ENCODE measurements around the gene HRG. TPM values are rescaled to one million over a fixed set of nuclear protein-coding genes. Genes with fewer than 3 reads are reported as not detected.

Gene HRG
- total RNA-seq, 1 donor = not detected

GRCh38 chr3:186643493-186643892, 22.3 kb upstream of the HRG start:
- H3K9me3 ChIP-seq (ENCODE audit: low read depth, low read length) = no peaks in the 10 kb centered on the region
- H4K20me1 ChIP-seq (ENCODE audit: insufficient read depth, low read length) = no peaks in the 10 kb centered on the region
- no peaks in the 10 kb centered on the region for H3K79me2 ChIP-seq (ENCODE audit: insufficient read depth, low read length)
- H3K27ac ChIP-seq (ENCODE audit: low read depth, low read length) = no peak overlapping the region
- H3K4me3 ChIP-seq (ENCODE audit: insufficient read depth, low read length) = no peak overlapping the region
- H3K4me2 ChIP-seq (ENCODE audit: insufficient read depth, low read length) = no peak overlapping the region
- no peaks in the 10 kb centered on the region for H3K4me1 ChIP-seq (ENCODE audit: insufficient read depth, low read length)
- no peak for TF ChIP-seq CTCF (IDR thresholded peaks at IDR 0.05; ENCODE audit: extremely low read depth, low read depth, low read length)
- H2AFZ ChIP-seq (ENCODE audit: low read length) = no peak overlapping the region
- DNase-seq (ENCODE audit: insufficient read length, low spot score, missing footprints) = no peak
- no peaks in the 10 kb centered on the region for H3K36me3 ChIP-seq (ENCODE audit: insufficient read depth, low read length)
- peaks cover 15% of the 10 kb centered on the region for H3K27me3 ChIP-seq (ENCODE audit: insufficient read depth, low read length)

- no peak for TF ChIP-seq CTCF (IDR thresholded peaks at IDR 0.05; ENCODE audit: extremely low read depth, low read depth, low read length)
- no peaks in the 10 kb centered on the region for H3K4me1 ChIP-seq (ENCODE audit: insufficient read depth, low read length)
- DNase-seq (ENCODE audit: insufficient read length, low spot score, missing footprints) = no peak
- H3K27ac ChIP-seq (ENCODE audit: low read depth, low read length) = no peak overlapping the region
- H3K36me3 ChIP-seq (ENCODE audit: insufficient read depth, low read length) = no peaks in the 10 kb centered on the region
- H3K4me3 ChIP-seq (ENCODE audit: insufficient read depth, low read length) = no peak overlapping the region
- no peaks in the 10 kb centered on the region for H3K79me2 ChIP-seq (ENCODE audit: insufficient read depth, low read length)
- no peaks in the 10 kb centered on the region for H4K20me1 ChIP-seq (ENCODE audit: insufficient read depth, low read length)
- H3K9me3 ChIP-seq (ENCODE audit: low read depth, low read length) = no peaks in the 10 kb centered on the region
- no peak overlapping the region for H3K4me2 ChIP-seq (ENCODE audit: insufficient read depth, low read length)
- peaks cover 15% of the 10 kb centered on the region for H3K27me3 ChIP-seq (ENCODE audit: insufficient read depth, low read length)
- H2AFZ ChIP-seq (ENCODE audit: low read length) = no peak overlapping the region
Measured at GRCh38 chr3:186644683-186645082, 21.1 kb upstream of the HRG start.

- no peak overlapping the region for H3K27ac ChIP-seq (ENCODE audit: low read depth, low read length)
- H3K79me2 ChIP-seq (ENCODE audit: insufficient read depth, low read length) = no peaks in the 10 kb centered on the region
- H4K20me1 ChIP-seq (ENCODE audit: insufficient read depth, low read length) = no peaks in the 10 kb centered on the region
- no peak overlapping the region for H2AFZ ChIP-seq (ENCODE audit: low read length)
- no peaks in the 10 kb centered on the region for H3K9me3 ChIP-seq (ENCODE audit: low read depth, low read length)
- no peaks in the 10 kb centered on the region for H3K4me1 ChIP-seq (ENCODE audit: insufficient read depth, low read length)
- H3K36me3 ChIP-seq (ENCODE audit: insufficient read depth, low read length) = no peaks in the 10 kb centered on the region
- no peak for DNase-seq (ENCODE audit: insufficient read length, low spot score, missing footprints)
- TF ChIP-seq CTCF (IDR thresholded peaks at IDR 0.05; ENCODE audit: extremely low read depth, low read depth, low read length) = no peak
- H3K4me3 ChIP-seq (ENCODE audit: insufficient read depth, low read length) = no peak overlapping the region
- no peak overlapping the region for H3K4me2 ChIP-seq (ENCODE audit: insufficient read depth, low read length)
- H3K27me3 ChIP-seq (ENCODE audit: insufficient read depth, low read length) = peaks cover 15% of the 10 kb centered on the region
Measured at GRCh38 chr3:186646106-186646505, 19.7 kb upstream of the HRG start.

GRCh38 chr3:186646841-186647240, 19.0 kb upstream of the HRG start:
- H3K4me1 ChIP-seq (ENCODE audit: insufficient read depth, low read length) = no peaks in the 10 kb centered on the region
- H3K9me3 ChIP-seq (ENCODE audit: low read depth, low read length) = no peaks in the 10 kb centered on the region
- no peak overlapping the region for H3K27ac ChIP-seq (ENCODE audit: low read depth, low read length)
- no peaks in the 10 kb centered on the region for H3K79me2 ChIP-seq (ENCODE audit: insufficient read depth, low read length)
- no peak overlapping the region for H2AFZ ChIP-seq (ENCODE audit: low read length)
- H3K36me3 ChIP-seq (ENCODE audit: insufficient read depth, low read length) = no peaks in the 10 kb centered on the region
- no peak overlapping the region for H3K4me3 ChIP-seq (ENCODE audit: insufficient read depth, low read length)
- DNase-seq (ENCODE audit: insufficient read length, low spot score, missing footprints) = no peak
- no peak overlapping the region for H3K4me2 ChIP-seq (ENCODE audit: insufficient read depth, low read length)
- peaks cover 14% of the 10 kb centered on the region for H3K27me3 ChIP-seq (ENCODE audit: insufficient read depth, low read length)
- TF ChIP-seq CTCF (IDR thresholded peaks at IDR 0.05; ENCODE audit: extremely low read depth, low read depth, low read length) = no peak
- no peaks in the 10 kb centered on the region for H4K20me1 ChIP-seq (ENCODE audit: insufficient read depth, low read length)

All from osteoblast (primary cell).